ENCODE data around the gene SMIM41.

DNA sequence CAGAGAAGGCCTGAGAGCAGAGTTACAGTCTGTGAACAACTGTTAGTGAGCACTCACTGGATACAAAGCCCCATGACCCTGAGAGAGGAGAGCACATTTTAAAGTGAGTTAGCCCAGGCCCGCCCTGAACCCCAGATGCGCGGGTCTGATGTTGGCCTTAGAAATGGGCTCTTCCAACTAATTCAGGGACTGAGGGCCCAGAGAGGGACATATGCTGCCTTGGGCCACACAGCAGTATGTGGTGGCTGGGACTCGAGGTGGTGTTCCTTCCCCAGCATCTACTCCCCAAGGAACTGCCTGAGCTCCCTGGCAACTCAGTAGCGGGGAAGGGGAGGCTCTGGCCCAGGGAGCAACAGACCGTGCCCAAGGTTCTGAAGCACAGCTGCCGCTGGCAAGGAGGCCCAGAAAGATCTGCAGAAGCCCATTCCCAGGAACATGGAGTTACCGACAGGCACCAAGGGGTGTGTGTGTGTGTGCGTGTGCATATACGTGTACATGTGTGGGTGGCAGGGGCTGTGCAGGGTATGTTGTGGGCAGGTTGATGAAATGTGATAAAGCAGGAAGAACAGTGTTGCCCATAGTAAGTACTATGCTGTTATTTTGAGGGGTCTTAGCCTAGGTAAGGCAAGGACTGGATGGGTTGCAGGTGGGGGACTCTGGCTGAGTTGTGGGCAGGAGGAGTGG lies 71.8 kb downstream of the SMIM41 start:
- TF ChIP-seq, protein P1, sequence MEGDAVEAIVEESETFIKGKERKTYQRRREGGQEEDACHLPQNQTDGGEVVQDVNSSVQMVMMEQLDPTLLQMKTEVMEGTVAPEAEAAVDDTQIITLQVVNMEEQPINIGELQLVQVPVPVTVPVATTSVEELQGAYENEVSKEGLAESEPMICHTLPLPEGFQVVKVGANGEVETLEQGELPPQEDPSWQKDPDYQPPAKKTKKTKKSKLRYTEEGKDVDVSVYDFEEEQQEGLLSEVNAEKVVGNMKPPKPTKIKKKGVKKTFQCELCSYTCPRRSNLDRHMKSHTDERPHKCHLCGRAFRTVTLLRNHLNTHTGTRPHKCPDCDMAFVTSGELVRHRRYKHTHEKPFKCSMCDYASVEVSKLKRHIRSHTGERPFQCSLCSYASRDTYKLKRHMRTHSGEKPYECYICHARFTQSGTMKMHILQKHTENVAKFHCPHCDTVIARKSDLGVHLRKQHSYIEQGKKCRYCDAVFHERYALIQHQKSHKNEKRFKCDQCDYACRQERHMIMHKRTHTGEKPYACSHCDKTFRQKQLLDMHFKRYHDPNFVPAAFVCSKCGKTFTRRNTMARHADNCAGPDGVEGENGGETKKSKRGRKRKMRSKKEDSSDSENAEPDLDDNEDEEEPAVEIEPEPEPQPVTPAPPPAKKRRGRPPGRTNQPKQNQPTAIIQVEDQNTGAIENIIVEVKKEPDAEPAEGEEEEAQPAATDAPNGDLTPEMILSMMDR (IDR thresholded peaks at IDR 0.05), result no peak
- TF ChIP-seq POLR2A (IDR thresholded peaks at IDR 0.05), result no peak
